ENCODE results near the gene NCF2. TPM values are rescaled to one million over a fixed set of nuclear protein-coding genes. Genes with fewer than 3 reads are reported as not detected.
A peak's percentile ranks its signal among the peaks of the same experiment; 100 is the strongest.

NCF2 gene
- total RNA-seq, 2 experiments from 2014 or later, result 15.3 to 15.8 TPM

GRCh38 chr1:183554577-183554976 lies 35.7 kb downstream of the NCF2 start:
- H3K27ac Mint-ChIP-seq, result peak overlapping the region; percentile 1
- CTCF ChIA-PET, result interaction anchor here (1.2 kb wide), 1 partner anchor 15 kb away, joined by 3 read pairs; no protein-coding TSS in a partner anchor
- DNase-seq, result no peak
- peaks cover 53% of the 10 kb centered on the region for H3K36me3 Mint-ChIP-seq (ENCODE audit: low read depth)
- POLR2A ChIA-PET, result no interaction called here
- H3K27me3 Mint-ChIP-seq, result no peaks in the 10 kb centered on the region
- H3K4me1 Mint-ChIP-seq, result peaks cover 9% of the 10 kb centered on the region
- no peaks in the 10 kb centered on the region for H3K9me3 Mint-ChIP-seq
- H3K4me3 Mint-ChIP-seq, result no peak overlapping the region

- no peak for DNase-seq
- no peak overlapping the region for H3K4me3 Mint-ChIP-seq
- H3K9me3 Mint-ChIP-seq, result no peaks in the 10 kb centered on the region
- CTCF ChIA-PET, result interaction anchor here (1.2 kb wide), 1 partner anchor 14 kb away, joined by 3 read pairs; no protein-coding TSS in a partner anchor
- POLR2A ChIA-PET, result no interaction called here
- H3K27me3 Mint-ChIP-seq, result no peaks in the 10 kb centered on the region
- peaks cover 8% of the 10 kb centered on the region for H3K4me1 Mint-ChIP-seq
- peak overlapping the region; percentile 42 for H3K27ac Mint-ChIP-seq
- peaks cover 56% of the 10 kb centered on the region for H3K36me3 Mint-ChIP-seq (ENCODE audit: low read depth)
These were observed 36.5 kb downstream of the NCF2 start for GRCh38 chr1:183553764-183554163.

- ChIA-PET CTCF (no interaction called here), POLR2A (no interaction called here)
- peaks cover 60% of the 10 kb centered on the region for H3K36me3 Mint-ChIP-seq (ENCODE audit: low read depth)
These were observed 36.9 kb downstream of the NCF2 start for GRCh38 chr1:183553331-183553730.

GRCh38 chr1:183552891-183553290 lies 37.4 kb downstream of the NCF2 start:
- H3K9me3 Mint-ChIP-seq, result no peaks in the 10 kb centered on the region
- H3K27ac Mint-ChIP-seq, result peak overlapping the region; percentile 2
- CTCF ChIA-PET, result no interaction called here
- POLR2A ChIA-PET, result no interaction called here
- H3K4me3 Mint-ChIP-seq, result no peak overlapping the region
- H3K36me3 Mint-ChIP-seq (ENCODE audit: low read depth), result peaks cover 62% of the 10 kb centered on the region
- no peak for DNase-seq
- peaks cover 7% of the 10 kb centered on the region for H3K4me1 Mint-ChIP-seq
- no peaks in the 10 kb centered on the region for H3K27me3 Mint-ChIP-seq

More at GRCh38 chr1:183553331-183553730, 36.9 kb downstream of the NCF2 start:
- Mint-ChIP-seq H3K27me3 (no peaks in the 10 kb centered on the region), H3K4me3 (no peak overlapping the region), H3K4me1 (peaks cover 7% of the 10 kb centered on the region), H3K9me3 (no peaks in the 10 kb centered on the region), H3K27ac (no peak overlapping the region)
- no peak for DNase-seq

GRCh38 chr1:183552441-183552840 lies 37.8 kb downstream of the NCF2 start:
- no peak for DNase-seq
- peaks cover 61% of the 10 kb centered on the region for H3K36me3 Mint-ChIP-seq (ENCODE audit: low read depth)
- CTCF ChIA-PET, result no interaction called here
- H3K9me3 Mint-ChIP-seq, result no peaks in the 10 kb centered on the region
- peaks cover 7% of the 10 kb centered on the region for H3K4me1 Mint-ChIP-seq
- peak overlapping the region; percentile 2 for H3K27ac Mint-ChIP-seq
- H3K27me3 Mint-ChIP-seq, result no peaks in the 10 kb centered on the region
- no peak overlapping the region for H3K4me3 Mint-ChIP-seq
- POLR2A ChIA-PET, result no interaction called here

GRCh38 chr1:183551924-183552323 lies 38.3 kb downstream of the NCF2 start:
- H3K4me3 Mint-ChIP-seq, result no peak overlapping the region
- no peaks in the 10 kb centered on the region for H3K9me3 Mint-ChIP-seq
- no peak overlapping the region for H3K27ac Mint-ChIP-seq
- peaks cover 7% of the 10 kb centered on the region for H3K4me1 Mint-ChIP-seq
- no peak for DNase-seq
- ChIA-PET CTCF (no interaction called here), POLR2A (interaction anchor here (0.5 kb wide), 1 partner anchor 79 kb away, joined by 3 read pairs; no protein-coding TSS in a partner anchor)
- H3K36me3 Mint-ChIP-seq (ENCODE audit: low read depth), result peaks cover 65% of the 10 kb centered on the region
- no peaks in the 10 kb centered on the region for H3K27me3 Mint-ChIP-seq

- no peaks in the 10 kb centered on the region for H3K9me3 Mint-ChIP-seq
- no peak for DNase-seq
- ChIA-PET CTCF (interaction anchor here (2.0 kb wide), 1 partner anchor 82 kb away, joined by 5 read pairs; no protein-coding TSS in a partner anchor), POLR2A (no interaction called here)
- H3K27ac Mint-ChIP-seq, result no peak overlapping the region
- H3K4me1 Mint-ChIP-seq, result peaks cover 7% of the 10 kb centered on the region
- H3K36me3 Mint-ChIP-seq (ENCODE audit: low read depth), result peaks cover 69% of the 10 kb centered on the region
- H3K4me3 Mint-ChIP-seq, result no peak overlapping the region
- no peaks in the 10 kb centered on the region for H3K27me3 Mint-ChIP-seq
These were observed 39.3 kb downstream of the NCF2 start for GRCh38 chr1:183550915-183551314.

- Mint-ChIP-seq H3K9me3 (no peaks in the 10 kb centered on the region), H3K36me3 (ENCODE audit: low read depth) (peaks cover 67% of the 10 kb centered on the region), H3K4me3 (no peak overlapping the region), H3K27ac (no peak overlapping the region), H3K27me3 (no peaks in the 10 kb centered on the region), H3K4me1 (peaks cover 6% of the 10 kb centered on the region)
- ChIA-PET POLR2A (no interaction called here), CTCF (interaction anchor here (0.8 kb wide), 1 partner anchor 18 kb away, joined by 3 read pairs; no protein-coding TSS in a partner anchor)
- DNase-seq, result no peak
These were observed 42.1 kb downstream of the NCF2 start for GRCh38 chr1:183548116-183548515.

- peaks cover 69% of the 10 kb centered on the region for H3K36me3 Mint-ChIP-seq (ENCODE audit: low read depth)
- CTCF ChIA-PET, result interaction anchor here (1.2 kb wide), 1 partner anchor 77 kb away, joined by 3 read pairs; no protein-coding TSS in a partner anchor
- POLR2A ChIA-PET, result no interaction called here
These were observed 43.8 kb downstream of the NCF2 start for GRCh38 chr1:183546427-183546826.

GRCh38 chr1:183544598-183545297 lies 45.5 kb downstream of the NCF2 start:
- Mint-ChIP-seq H3K4me1 (peaks cover 14% of the 10 kb centered on the region), H3K9me3 (no peaks in the 10 kb centered on the region), H3K27ac (no peak overlapping the region), H3K4me3 (no peak overlapping the region), H3K27me3 (no peaks in the 10 kb centered on the region), H3K36me3 (ENCODE audit: low read depth) (peaks cover 67% of the 10 kb centered on the region)
- POLR2A ChIA-PET, result no interaction called here
- CTCF ChIA-PET, result interaction anchor here (1.0 kb wide), 2 partner anchors 74 to 140 kb away, joined by 3 read pairs; no protein-coding TSS in a partner anchor
- DNase-seq, result no peak

More at GRCh38 chr1:183546427-183546826, 43.8 kb downstream of the NCF2 start:
- no peaks in the 10 kb centered on the region for H3K27me3 Mint-ChIP-seq
- H3K9me3 Mint-ChIP-seq, result no peaks in the 10 kb centered on the region
- DNase-seq, result no peak
- peaks cover 14% of the 10 kb centered on the region for H3K4me1 Mint-ChIP-seq
- H3K27ac Mint-ChIP-seq, result no peak overlapping the region
- H3K4me3 Mint-ChIP-seq, result no peak overlapping the region

GRCh38 chr1:183543619-183544204 lies 46.5 kb downstream of the NCF2 start:
- H3K4me1 Mint-ChIP-seq, result peaks cover 14% of the 10 kb centered on the region
- no peak overlapping the region for H3K27ac Mint-ChIP-seq
- POLR2A ChIA-PET, result no interaction called here
- peaks cover 69% of the 10 kb centered on the region for H3K36me3 Mint-ChIP-seq (ENCODE audit: low read depth)
- peak; percentile 45 for DNase-seq
- no peak overlapping the region for H3K4me3 Mint-ChIP-seq
- CTCF ChIA-PET, result no interaction called here
- H3K9me3 Mint-ChIP-seq, result no peaks in the 10 kb centered on the region
- H3K27me3 Mint-ChIP-seq, result no peaks in the 10 kb centered on the region

GRCh38 chr1:183537405-183537804 lies 52.9 kb downstream of the NCF2 start:
- Mint-ChIP-seq H3K27me3 (no peaks in the 10 kb centered on the region), H3K4me3 (no peak overlapping the region), H3K27ac (no peak overlapping the region), H3K36me3 (ENCODE audit: low read depth) (peaks cover 63% of the 10 kb centered on the region), H3K9me3 (no peaks in the 10 kb centered on the region), H3K4me1 (peaks cover 9% of the 10 kb centered on the region)
- no peak for DNase-seq
- ChIA-PET POLR2A (no interaction called here), CTCF (no interaction called here)

GRCh38 chr1:183533617-183534174 lies 56.6 kb downstream of the NCF2 start:
- Mint-ChIP-seq H3K4me1 (peaks cover 2% of the 10 kb centered on the region), H3K4me3 (no peak overlapping the region)

More at GRCh38 chr1:183533617-183534174, 56.6 kb downstream of the NCF2 start:
- Mint-ChIP-seq H3K27me3 (no peaks in the 10 kb centered on the region), H3K27ac (no peak overlapping the region), H3K36me3 (ENCODE audit: low read depth) (peaks cover 54% of the 10 kb centered on the region), H3K9me3 (no peaks in the 10 kb centered on the region)
- ChIA-PET POLR2A (interaction anchor here (0.6 kb wide), 1 partner anchor 29 kb away, joined by 3 read pairs; no protein-coding TSS in a partner anchor), CTCF (no interaction called here)
- no peak for DNase-seq
